ELR (cell line): Measurements from ENCODE around the gene OR52H1.

Experiments used
- DNase-seq: peaks from one replicate; pipeline ENCODE4 v3.0.0-alpha.2; 2015; ENCODE audit warnings: low read depth

OR52H1 gene

GRCh38 chr11:5531053-5531831 lies 17.1 kb downstream of the OR52H1 start:
- no peak for DNase-seq

- DNase-seq, result no peak
Observed at GRCh38 chr11:5528495-5528894, 19.8 kb downstream of the OR52H1 start.

GRCh38 chr11:5527716-5528115 lies 20.6 kb downstream of the OR52H1 start:
- no peak for DNase-seq

GRCh38 chr11:5524756-5525155 lies 23.6 kb downstream of the OR52H1 start:
- DNase-seq, result no peak

- DNase-seq, result no peak
Observed at GRCh38 chr11:5522308-5522707, 26.0 kb downstream of the OR52H1 start.

- peak; percentile 33 for DNase-seq
Observed at GRCh38 chr11:5521540-5521939, 26.8 kb downstream of the OR52H1 start.

- DNase-seq, result no peak
Observed at GRCh38 chr11:5516599-5516998, 31.7 kb downstream of the OR52H1 start, which contains the start of gene UBQLNL. TSS of gene UBQLNL (minus strand) at chr11:5516699. CDS start at chr11:5516441, 258 bp downstream.

- no peak for DNase-seq
Observed at GRCh38 chr11:5514841-5515240, 33.5 kb downstream of the OR52H1 start.

GRCh38 chr11:5509803-5510202 lies 38.5 kb downstream of the OR52H1 start, which contains the start of gene UBQLN3:
TSS of gene UBQLN3 (minus strand) at chr11:5509957. CDS start at chr11:5509558, 399 bp downstream.
- no peak for DNase-seq

GRCh38 chr11:5508605-5509004 lies 39.7 kb downstream of the OR52H1 start:
- no peak for DNase-seq

- no peak for DNase-seq
Observed at GRCh38 chr11:5507933-5508305, 40.4 kb downstream of the OR52H1 start.

GRCh38 chr11:5507177-5507932 lies 41.0 kb downstream of the OR52H1 start:
- DNase-seq, result no peak

GRCh38 chr11:5505363-5506048 lies 42.8 kb downstream of the OR52H1 start:
- no peak for DNase-seq

- DNase-seq, result no peak
Observed at GRCh38 chr11:5504403-5504921, 43.9 kb downstream of the OR52H1 start.

- no peak for DNase-seq
Observed at GRCh38 chr11:5500393-5500801, 47.9 kb downstream of the OR52H1 start.

GRCh38 chr11:5499671-5500070 lies 48.7 kb downstream of the OR52H1 start:
- no peak for DNase-seq
